ENCODE results near the gene LRRC30.

The LRRC30 gene

DNA sequence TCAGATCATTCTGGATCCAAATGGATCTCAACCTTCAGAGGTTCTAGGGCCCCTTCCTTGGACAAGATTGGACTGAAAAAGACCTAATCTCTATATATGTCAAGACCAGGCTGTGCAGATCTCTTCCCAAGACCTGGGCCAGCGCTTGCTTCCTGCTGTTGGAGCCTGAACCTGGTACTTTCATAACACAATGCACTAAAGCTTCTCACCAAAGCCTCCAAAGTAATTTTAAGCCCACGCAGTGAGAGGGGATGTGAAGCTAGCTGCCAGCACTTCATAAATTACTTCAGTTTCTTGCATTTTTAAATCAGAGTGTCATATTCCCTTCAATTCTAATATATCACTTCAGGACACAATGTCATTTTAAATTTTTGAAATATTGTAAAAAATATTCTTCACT lies 50.7 kb downstream of the LRRC30 start:
- H2AFZ ChIP-seq (ENCODE audit: low read length): no peak overlapping the region
- H4K8ac ChIP-seq (ENCODE audit: low read depth, low read length): no peak overlapping the region
- no peak overlapping the region for H4K91ac ChIP-seq (ENCODE audit: low read depth, low read length, poor library complexity)
- H3K9me3 ChIP-seq (replicated peaks in 1 of 2; ENCODE audit: control insufficient read depth in 2 of 2, insufficient read depth in 1 of 2, low read depth in 1 of 2, low read length in 2 of 2): no peaks in the 10 kb centered on the region
- no peak overlapping the region for H3K4ac ChIP-seq (ENCODE audit: low read length)
- no peak overlapping the region for H3K27ac ChIP-seq (replicated peaks; ENCODE audit: low read length)
- no peak overlapping the region for H3K9ac ChIP-seq (ENCODE audit: low read depth, low read length, poor library complexity)
- no peak overlapping the region for H3K23ac ChIP-seq (ENCODE audit: low read depth, low read length, poor library complexity)
- H3K14ac ChIP-seq (ENCODE audit: low read length): no peak overlapping the region
- no peak overlapping the region for H3K4me3 ChIP-seq (ENCODE audit: low read length in 2 of 2)
- WGBS, 2 donors (ENCODE audit: extremely low coverage in 2 of 2, insufficient read length in 2 of 2, insufficient replicate concordance in 1 of 2): no CpG with 5 or more reads among the region's 2 CpGs
- H3K36me3 ChIP-seq (replicated peaks in 1 of 2; ENCODE audit: control insufficient read depth in 2 of 2, insufficient read depth in 2 of 2, low read length in 2 of 2): no peaks in the 10 kb centered on the region
- H2AK5ac ChIP-seq (ENCODE audit: low read depth, low read length): no peak overlapping the region
- H3K4me2 ChIP-seq (ENCODE audit: insufficient read depth, low read length, poor library complexity, severe bottlenecking): no peak overlapping the region
- no peak overlapping the region for H2BK5ac ChIP-seq (ENCODE audit: low read length)
- H3K79me1 ChIP-seq (ENCODE audit: low read depth, low read length): no peaks in the 10 kb centered on the region
- no peak overlapping the region for H3K18ac ChIP-seq (ENCODE audit: low read length)
- no peak overlapping the region for H2BK12ac ChIP-seq (ENCODE audit: low read length)
- DNase-seq (ENCODE audit: low spot score): no peak
- no peak overlapping the region for H2BK120ac ChIP-seq (ENCODE audit: low read depth, low read length)
- no peak overlapping the region for H2BK15ac ChIP-seq (ENCODE audit: low read length)
- peaks cover 0 to 3% (median 0%) of the 10 kb centered on the region in 3 experiments for H3K27me3 ChIP-seq (ENCODE audit: control insufficient read depth in 3 of 3, insufficient read depth in 3 of 3, low read depth in 1 of 3, low read length in 3 of 3)
- H3K4me1 ChIP-seq (ENCODE audit: control insufficient read depth in 2 of 2, insufficient read depth in 1 of 2, low read depth in 1 of 2, low read length in 2 of 2): peaks cover 0 to 9% of the 10 kb centered on the region in 2 donors
